GM23338 (cell line): ENCODE results near the gene SLC6A1. TPM values are rescaled to one million over a fixed set of nuclear protein-coding genes. Genes with fewer than 3 reads are reported as not detected.
A peak's percentile ranks its signal among the peaks of the same experiment; 100 is the strongest.

Experiments used
- ATAC-seq: fragments of 200-7000 bp; cut with Tn5 transposase; 3 replicates; pipeline ENCODE4 v1.9.1; 2020
- DNase-seq: peaks from one replicate; pipeline ENCODE4 v3.0.0-alpha.2; 2015; ENCODE audit warnings: low spot score
- H2AFZ ChIP-seq: fragments of 200-600 bp; sonication (generic); 2 replicates; pipeline ENCODE4 v1.8.0; 2016; ENCODE audit warnings: antibody characterized with exemption, mild to moderate bottlenecking, moderate library complexity
- H3F3A ChIP-seq: fragments of 200-600 bp; sonication (generic); replicated peaks from 2 replicates; pipeline ENCODE4 v1.8.0; 2017; ENCODE audit warnings: antibody characterized with exemption, mixed run types, low read depth
- H3K27ac ChIP-seq: fragments of 200-600 bp; sonication (generic); 2 replicates; pipeline ENCODE4 v1.6.1; 2016; ENCODE audit warnings: low read depth
- H3K27me3 ChIP-seq: fragments of 200-600 bp; sonication (generic); 2 replicates; pipeline ENCODE4 v1.8.0; 2016; ENCODE audit warnings: mild to moderate bottlenecking, mixed run types, moderate library complexity; ENCODE audit not compliant: insufficient read depth
- H3K36me3 ChIP-seq: fragments of 200-600 bp; sonication (generic); 2 replicates; pipeline ENCODE4 v1.8.0; 2016; ENCODE audit warnings: mild to moderate bottlenecking; ENCODE audit not compliant: insufficient read depth
- H3K4me1 ChIP-seq: fragments of 200-600 bp; sonication (generic); 2 replicates; pipeline ENCODE4 v1.8.0; 2016; ENCODE audit warnings: mild to moderate bottlenecking, moderate library complexity; ENCODE audit not compliant: insufficient read depth
- H3K4me2 ChIP-seq: fragments of 200-600 bp; sonication (generic); 2 replicates; pipeline ENCODE4 v1.7.1; 2017; ENCODE audit warnings: mixed run types
- H3K4me3 ChIP-seq: fragments of 200-600 bp; sonication (generic); 2 replicates; pipeline ENCODE4 v1.6.1; 2016; ENCODE audit warnings: mixed run types
- H3K79me2 ChIP-seq: fragments of 200-600 bp; sonication (generic); replicated peaks from 2 replicates; pipeline ENCODE4 v1.8.0; 2017; ENCODE audit warnings: mild to moderate bottlenecking; ENCODE audit not compliant: insufficient read depth
- H3K9me2 ChIP-seq: fragments of 200-600 bp; sonication (generic); 2 replicates; pipeline ENCODE4 v1.8.0; 2017; ENCODE audit not compliant: insufficient read depth
- H4K20me1 ChIP-seq: fragments of 200-600 bp; sonication (generic); replicated peaks from 2 replicates; pipeline ENCODE4 v1.8.0; 2017; ENCODE audit warnings: mild to moderate bottlenecking; ENCODE audit not compliant: insufficient read depth
- H3K27ac Mint-ChIP-seq: 2 replicates; pipeline ENCODE4 v1.8.0; 2020; ENCODE audit warnings: inconsistent platforms, mild to moderate bottlenecking, moderate library complexity, mixed read lengths
- H3K27me3 Mint-ChIP-seq: 3 replicates; pipeline ENCODE4 v1.8.0; 2022; ENCODE audit warnings: low read depth, mild to moderate bottlenecking, moderate library complexity, mixed read lengths, inconsistent platforms; ENCODE audit not compliant: insufficient read depth, poor library complexity
- H3K36me3 Mint-ChIP-seq: 3 replicates; pipeline ENCODE4 v1.8.0; 2021; ENCODE audit warnings: low read depth, mild to moderate bottlenecking, inconsistent platforms, moderate library complexity, mixed read lengths
- H3K4me1 Mint-ChIP-seq: 3 replicates; pipeline ENCODE4 v1.8.0; 2020; ENCODE audit warnings: mild to moderate bottlenecking, inconsistent platforms, mixed read lengths
- H3K4me3 Mint-ChIP-seq: 3 replicates; pipeline ENCODE4 v1.8.0; 2021; ENCODE audit warnings: moderate library complexity, mild to moderate bottlenecking, inconsistent platforms, mixed read lengths
- H3K9me3 Mint-ChIP-seq: 3 replicates; pipeline ENCODE4 v1.8.0; 2020; ENCODE audit warnings: moderate library complexity, mild to moderate bottlenecking, inconsistent platforms, mixed read lengths
- CREB1 ChIP-seq: fragments of 250-450 bp; sonication (Bioruptor Pico); IDR thresholded peaks from 2 replicates; pipeline ENCODE4 v1.5.0; 2020; ENCODE audit warnings: low read depth, mild to moderate bottlenecking, moderate library complexity
- ETS1 ChIP-seq: IDR thresholded peaks from 2 replicates; pipeline ENCODE4 v1.6.1; 2016; ENCODE audit warnings: antibody characterized with exemption
- EZH2phosphoT487 ChIP-seq: fragments of 200-600 bp; sonication (generic); IDR thresholded peaks from one replicate; pipeline ENCODE4 v1.8.1; 2018; ENCODE audit warnings: antibody characterized with exemption; ENCODE audit not compliant: unreplicated experiment
- NANOG ChIP-seq: IDR thresholded peaks from 2 replicates; pipeline ENCODE4 v1.6.1; 2016; ENCODE audit warnings: antibody characterized with exemption, borderline replicate concordance
- POLR2AphosphoS5 ChIP-seq: IDR thresholded peaks from 2 replicates; pipeline ENCODE4 v1.6.1; 2016; ENCODE audit warnings: antibody characterized with exemption, low read depth
- REST ChIP-seq: IDR thresholded peaks from one replicate; pipeline ENCODE4 v1.6.1; 2018; ENCODE audit warnings: antibody characterized with exemption; ENCODE audit not compliant: unreplicated experiment
- ZNF114 ChIP-seq: fragments of 250-450 bp; sonication (Bioruptor Pico); IDR thresholded peaks from 2 replicates; pipeline ENCODE4 v1.5.0; 2020; ENCODE audit warnings: mild to moderate bottlenecking, moderate library complexity
- ZNF331 ChIP-seq: fragments of 250-450 bp; sonication (Bioruptor Pico); IDR thresholded peaks from 2 replicates; pipeline ENCODE4 v1.5.0; 2020; ENCODE audit warnings: low read depth, mild to moderate bottlenecking, moderate library complexity
- polyA plus RNA-seq: library from polyadenylated mRNA; unstranded; fragments of >200 nt; fragmentation: Nextera tagmentation; extraction: Ambion mirVana; gene quantifications from 2 replicates; pipeline ENCODE4 v1.2.1, GENCODE V29; 2016
- total RNA-seq: library from RNA; depleted of rRNA; stranded (reverse); fragments of >200 nt; shearing (Covaris generic); gene quantifications from 2 replicates; pipeline ENCODE4 v1.2.3, GENCODE V29; 2014
- TF ChIP-seq, protein P1 (sequence below), 2 experiments: fragments of 200-600 bp in 1 of 2; sonication (generic) in 1 of 2; conservative IDR thresholded peaks; 2 replicates each; pipeline versions ENCODE4 v1.5.1 to v1.6.1; 2016 to 2017; ENCODE audit warnings: antibody characterized with exemption in 2 of 2, low read depth in 2 of 2, mild to moderate bottlenecking in 2 of 2, moderate library complexity in 1 of 2

The SLC6A1 gene
- total and polyA plus RNA-seq, 2 experiments from 2014 or later = 0.16 to 0.28 TPM

GRCh38 chr3:11020764-11021163 lies 28.2 kb downstream of the SLC6A1 start:
- Histone ChIP-seq H3K79me2 (no peaks in the 10 kb centered on the region), H3K4me3 (no peak overlapping the region), H3K27ac (no peak overlapping the region), H3K4me1 (no peaks in the 10 kb centered on the region), H4K20me1 (no peaks in the 10 kb centered on the region), H3K4me2 (no peak overlapping the region), H3K36me3 (no peaks in the 10 kb centered on the region), H3K9me2 (no peaks in the 10 kb centered on the region), H3F3A (no peaks in the 10 kb centered on the region), H2AFZ (no peak overlapping the region), H3K27me3 (no peaks in the 10 kb centered on the region)
- Mint-ChIP-seq H3K27ac (no peak overlapping the region), H3K27me3 (peaks cover 4% of the 10 kb centered on the region), H3K4me3 (no peak overlapping the region), H3K4me1 (no peaks in the 10 kb centered on the region), H3K36me3 (peaks cover under 1% of the 10 kb centered on the region; the same call in 2 of the 3 replicates), H3K9me3 (peaks cover 7% of the 10 kb centered on the region; the same call in 2 of the 3 replicates)
- DNase-seq (no peak), ATAC-seq (no peak)
- TF ChIP-seq EZH2phosphoT487 (no peak), CREB1 (CRISPR knock-in tag) (no peak), ZNF114 (CRISPR knock-in tag) (no peak)

DNA sequence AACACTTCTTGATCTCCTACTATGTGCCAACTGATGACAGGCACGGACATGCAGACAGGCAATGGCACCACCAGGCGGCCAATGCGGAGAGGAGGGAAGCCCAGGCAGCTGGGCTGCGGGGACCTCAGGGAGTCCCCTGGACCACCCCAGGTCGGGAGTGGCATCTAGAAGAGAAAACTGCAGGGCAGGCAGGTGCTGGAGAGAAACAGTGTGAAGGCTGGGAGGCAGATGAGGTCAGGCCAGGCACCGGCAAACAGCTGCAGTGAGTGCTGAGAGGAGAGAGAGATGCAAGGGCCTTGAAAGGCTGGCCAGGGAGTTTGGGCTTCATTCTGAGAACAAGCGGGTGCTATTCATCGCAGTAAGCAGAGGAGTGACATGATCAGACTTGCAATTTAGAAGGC lies 29.1 kb downstream of the SLC6A1 start:
- Histone ChIP-seq H3K79me2 (no peaks in the 10 kb centered on the region), H3F3A (no peaks in the 10 kb centered on the region), H2AFZ (no peak overlapping the region), H3K27ac (no peak overlapping the region), H3K27me3 (no peaks in the 10 kb centered on the region), H3K4me1 (no peaks in the 10 kb centered on the region), H4K20me1 (no peaks in the 10 kb centered on the region), H3K9me2 (no peaks in the 10 kb centered on the region), H3K36me3 (no peaks in the 10 kb centered on the region), H3K4me3 (no peak overlapping the region), H3K4me2 (no peak overlapping the region)
- Mint-ChIP-seq H3K4me1 (no peaks in the 10 kb centered on the region), H3K27me3 (peaks cover 5% of the 10 kb centered on the region), H3K4me3 (no peak overlapping the region), H3K36me3 (peaks cover 9% of the 10 kb centered on the region; the same call in 2 of the 3 replicates), H3K9me3 (peaks cover 15% of the 10 kb centered on the region), H3K27ac (no peak overlapping the region)
- TF ChIP-seq REST (no peak), ZNF331 (CRISPR knock-in tag) (no peak), NANOG (no peak), ETS1 (no peak), ZNF114 (CRISPR knock-in tag) (no peak), POLR2AphosphoS5 (no peak)
- TF ChIP-seq, protein P1, sequence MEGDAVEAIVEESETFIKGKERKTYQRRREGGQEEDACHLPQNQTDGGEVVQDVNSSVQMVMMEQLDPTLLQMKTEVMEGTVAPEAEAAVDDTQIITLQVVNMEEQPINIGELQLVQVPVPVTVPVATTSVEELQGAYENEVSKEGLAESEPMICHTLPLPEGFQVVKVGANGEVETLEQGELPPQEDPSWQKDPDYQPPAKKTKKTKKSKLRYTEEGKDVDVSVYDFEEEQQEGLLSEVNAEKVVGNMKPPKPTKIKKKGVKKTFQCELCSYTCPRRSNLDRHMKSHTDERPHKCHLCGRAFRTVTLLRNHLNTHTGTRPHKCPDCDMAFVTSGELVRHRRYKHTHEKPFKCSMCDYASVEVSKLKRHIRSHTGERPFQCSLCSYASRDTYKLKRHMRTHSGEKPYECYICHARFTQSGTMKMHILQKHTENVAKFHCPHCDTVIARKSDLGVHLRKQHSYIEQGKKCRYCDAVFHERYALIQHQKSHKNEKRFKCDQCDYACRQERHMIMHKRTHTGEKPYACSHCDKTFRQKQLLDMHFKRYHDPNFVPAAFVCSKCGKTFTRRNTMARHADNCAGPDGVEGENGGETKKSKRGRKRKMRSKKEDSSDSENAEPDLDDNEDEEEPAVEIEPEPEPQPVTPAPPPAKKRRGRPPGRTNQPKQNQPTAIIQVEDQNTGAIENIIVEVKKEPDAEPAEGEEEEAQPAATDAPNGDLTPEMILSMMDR (conservative IDR thresholded peaks at IDR 0.05; ENCODE audit: low read depth in 2 of 2) = peak; percentile 53 to 64
- ATAC-seq = peak; percentile 78
- peak; percentile 39 for DNase-seq
